Esophagus muscularis mucosa (tissue), 4 donors: ENCODE results near the gene CAMTA1.

Source experiments
- EP300 ChIP-seq: sonication (generic); formaldehyde crosslinking; IDR thresholded peaks from one replicate; pipeline ENCODE4 v1.6.1; 2017; ENCODE audit warnings: antibody characterized with exemption
- POLR2A ChIP-seq: fragments of 450-650 bp; IDR thresholded peaks from one replicate; pipeline ENCODE4 v1.6.1; 2017; ENCODE audit warnings: antibody characterized with exemption, moderate library complexity, mild to moderate bottlenecking, low read depth
- POLR2AphosphoS5 ChIP-seq, 2 donors: sonication (generic); formaldehyde crosslinking; IDR thresholded peaks; one replicate each; pipeline ENCODE4 v1.6.1; 2017; ENCODE audit warnings: antibody characterized with exemption in 2 of 2
- TF ChIP-seq, protein P1 (sequence below), 3 experiments: fragments of 200-600 bp in 2 of 3; fragments of 450-650 bp in 1 of 3; sonication (generic) in 2 of 3; IDR thresholded peaks; one replicate each; pipeline ENCODE4 v1.5.1; 2017 to 2019; ENCODE audit warnings: antibody characterized with exemption in 3 of 3, mild to moderate bottlenecking in 2 of 3, moderate library complexity in 1 of 3

GRCh38 chr1:6935361-6935883 lies 150.2 kb downstream of the CAMTA1 start:
- TF ChIP-seq, protein P1, sequence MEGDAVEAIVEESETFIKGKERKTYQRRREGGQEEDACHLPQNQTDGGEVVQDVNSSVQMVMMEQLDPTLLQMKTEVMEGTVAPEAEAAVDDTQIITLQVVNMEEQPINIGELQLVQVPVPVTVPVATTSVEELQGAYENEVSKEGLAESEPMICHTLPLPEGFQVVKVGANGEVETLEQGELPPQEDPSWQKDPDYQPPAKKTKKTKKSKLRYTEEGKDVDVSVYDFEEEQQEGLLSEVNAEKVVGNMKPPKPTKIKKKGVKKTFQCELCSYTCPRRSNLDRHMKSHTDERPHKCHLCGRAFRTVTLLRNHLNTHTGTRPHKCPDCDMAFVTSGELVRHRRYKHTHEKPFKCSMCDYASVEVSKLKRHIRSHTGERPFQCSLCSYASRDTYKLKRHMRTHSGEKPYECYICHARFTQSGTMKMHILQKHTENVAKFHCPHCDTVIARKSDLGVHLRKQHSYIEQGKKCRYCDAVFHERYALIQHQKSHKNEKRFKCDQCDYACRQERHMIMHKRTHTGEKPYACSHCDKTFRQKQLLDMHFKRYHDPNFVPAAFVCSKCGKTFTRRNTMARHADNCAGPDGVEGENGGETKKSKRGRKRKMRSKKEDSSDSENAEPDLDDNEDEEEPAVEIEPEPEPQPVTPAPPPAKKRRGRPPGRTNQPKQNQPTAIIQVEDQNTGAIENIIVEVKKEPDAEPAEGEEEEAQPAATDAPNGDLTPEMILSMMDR (IDR thresholded peaks at IDR 0.05): no peak
- TF ChIP-seq POLR2AphosphoS5 (IDR thresholded peaks at IDR 0.05) (no peak), POLR2A (no peak), EP300 (no peak)
